DOHH2 (cell line): ENCODE results near the gene LYPD1.

Experiments used
- EZH2phosphoT487 ChIP-seq: fragments of 200-600 bp; sonication (generic); IDR thresholded peaks from 2 replicates; pipeline ENCODE4 v1.6.1; 2017; ENCODE audit warnings: borderline replicate concordance, mild to moderate bottlenecking, antibody characterized with exemption, low read length, moderate library complexity, mixed read lengths
- TF ChIP-seq, protein P1 (sequence below): fragments of 200-600 bp; sonication (generic); IDR thresholded peaks from one replicate; pipeline ENCODE4 v1.5.1; 2014; ENCODE audit warnings: antibody characterized with exemption, mild to moderate bottlenecking, low read depth, low read length; ENCODE audit not compliant: poor library complexity, severe bottlenecking

DNA sequence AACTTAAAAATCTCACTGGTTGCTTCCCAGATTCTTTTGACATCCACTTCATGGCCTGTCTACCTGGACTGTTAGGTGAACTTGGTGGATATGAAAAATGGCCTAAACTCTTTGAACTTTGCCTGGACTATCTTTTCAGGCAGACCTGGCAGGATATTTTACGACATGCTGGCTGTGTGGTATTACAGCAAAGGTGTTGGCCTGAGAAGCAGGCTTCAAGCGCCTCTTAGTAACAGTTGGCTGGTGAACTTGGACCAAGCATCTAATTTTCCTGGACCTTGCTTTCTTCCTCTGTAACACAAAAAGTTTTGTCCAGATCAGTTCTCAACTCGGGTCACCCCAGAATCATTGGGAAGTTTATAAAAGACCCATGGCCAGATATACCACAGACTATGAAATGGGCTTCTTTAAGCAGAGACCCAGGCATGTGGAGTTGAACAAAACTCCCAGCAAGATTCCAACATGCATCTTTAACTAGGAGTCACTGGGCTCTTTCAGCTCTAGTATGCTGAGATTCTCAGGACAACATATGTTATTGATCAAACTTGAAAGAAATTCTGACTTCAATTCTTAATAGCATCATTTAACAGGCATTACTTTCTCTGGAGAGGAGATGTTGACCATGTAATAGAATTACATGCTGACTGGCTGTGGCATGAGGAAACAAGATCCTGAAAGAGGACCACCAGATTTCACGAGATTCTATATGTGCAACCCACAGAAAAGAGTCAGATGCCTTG is 4.4 kb downstream of the LYPD1 start:
- TF ChIP-seq, protein P1, sequence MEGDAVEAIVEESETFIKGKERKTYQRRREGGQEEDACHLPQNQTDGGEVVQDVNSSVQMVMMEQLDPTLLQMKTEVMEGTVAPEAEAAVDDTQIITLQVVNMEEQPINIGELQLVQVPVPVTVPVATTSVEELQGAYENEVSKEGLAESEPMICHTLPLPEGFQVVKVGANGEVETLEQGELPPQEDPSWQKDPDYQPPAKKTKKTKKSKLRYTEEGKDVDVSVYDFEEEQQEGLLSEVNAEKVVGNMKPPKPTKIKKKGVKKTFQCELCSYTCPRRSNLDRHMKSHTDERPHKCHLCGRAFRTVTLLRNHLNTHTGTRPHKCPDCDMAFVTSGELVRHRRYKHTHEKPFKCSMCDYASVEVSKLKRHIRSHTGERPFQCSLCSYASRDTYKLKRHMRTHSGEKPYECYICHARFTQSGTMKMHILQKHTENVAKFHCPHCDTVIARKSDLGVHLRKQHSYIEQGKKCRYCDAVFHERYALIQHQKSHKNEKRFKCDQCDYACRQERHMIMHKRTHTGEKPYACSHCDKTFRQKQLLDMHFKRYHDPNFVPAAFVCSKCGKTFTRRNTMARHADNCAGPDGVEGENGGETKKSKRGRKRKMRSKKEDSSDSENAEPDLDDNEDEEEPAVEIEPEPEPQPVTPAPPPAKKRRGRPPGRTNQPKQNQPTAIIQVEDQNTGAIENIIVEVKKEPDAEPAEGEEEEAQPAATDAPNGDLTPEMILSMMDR = no peak
- no peak for TF ChIP-seq EZH2phosphoT487
